ENCODE results near the gene EPS8L2.
"Not testable (repeated sequence)": the region's sequence is repeated elsewhere in the genome, so short reads cannot be mapped to it uniquely, and the experiment has no call there.

Gene EPS8L2

DNA sequence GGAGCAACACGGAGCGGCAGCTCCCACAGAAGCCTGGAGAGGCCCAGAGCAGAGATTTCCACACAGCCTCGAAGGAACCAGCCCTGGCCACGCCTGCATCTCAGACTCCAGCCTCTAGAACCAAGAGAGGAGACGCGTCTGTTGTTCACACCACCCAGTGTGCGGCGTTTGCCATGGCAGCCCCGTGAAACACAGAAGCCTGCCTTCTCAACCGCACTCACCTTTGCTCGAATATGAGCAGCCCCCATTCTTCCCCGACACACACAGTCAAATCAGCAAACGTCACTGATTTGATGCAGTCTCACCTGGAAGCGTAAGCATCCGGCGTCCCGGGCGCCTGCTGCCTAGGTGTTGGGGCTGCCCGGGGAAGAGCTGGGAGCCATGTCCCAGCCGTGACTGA, 27.0 kb downstream of the EPS8L2 start:
- no peak overlapping the region for H3K27ac ChIP-seq
- DNase-seq (ENCODE audit: low spot score) = no peak
- TF ChIP-seq, protein P1, sequence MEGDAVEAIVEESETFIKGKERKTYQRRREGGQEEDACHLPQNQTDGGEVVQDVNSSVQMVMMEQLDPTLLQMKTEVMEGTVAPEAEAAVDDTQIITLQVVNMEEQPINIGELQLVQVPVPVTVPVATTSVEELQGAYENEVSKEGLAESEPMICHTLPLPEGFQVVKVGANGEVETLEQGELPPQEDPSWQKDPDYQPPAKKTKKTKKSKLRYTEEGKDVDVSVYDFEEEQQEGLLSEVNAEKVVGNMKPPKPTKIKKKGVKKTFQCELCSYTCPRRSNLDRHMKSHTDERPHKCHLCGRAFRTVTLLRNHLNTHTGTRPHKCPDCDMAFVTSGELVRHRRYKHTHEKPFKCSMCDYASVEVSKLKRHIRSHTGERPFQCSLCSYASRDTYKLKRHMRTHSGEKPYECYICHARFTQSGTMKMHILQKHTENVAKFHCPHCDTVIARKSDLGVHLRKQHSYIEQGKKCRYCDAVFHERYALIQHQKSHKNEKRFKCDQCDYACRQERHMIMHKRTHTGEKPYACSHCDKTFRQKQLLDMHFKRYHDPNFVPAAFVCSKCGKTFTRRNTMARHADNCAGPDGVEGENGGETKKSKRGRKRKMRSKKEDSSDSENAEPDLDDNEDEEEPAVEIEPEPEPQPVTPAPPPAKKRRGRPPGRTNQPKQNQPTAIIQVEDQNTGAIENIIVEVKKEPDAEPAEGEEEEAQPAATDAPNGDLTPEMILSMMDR (IDR thresholded peaks at IDR 0.05) = no peak
- no peak overlapping the region for H3K4me3 ChIP-seq

DNA sequence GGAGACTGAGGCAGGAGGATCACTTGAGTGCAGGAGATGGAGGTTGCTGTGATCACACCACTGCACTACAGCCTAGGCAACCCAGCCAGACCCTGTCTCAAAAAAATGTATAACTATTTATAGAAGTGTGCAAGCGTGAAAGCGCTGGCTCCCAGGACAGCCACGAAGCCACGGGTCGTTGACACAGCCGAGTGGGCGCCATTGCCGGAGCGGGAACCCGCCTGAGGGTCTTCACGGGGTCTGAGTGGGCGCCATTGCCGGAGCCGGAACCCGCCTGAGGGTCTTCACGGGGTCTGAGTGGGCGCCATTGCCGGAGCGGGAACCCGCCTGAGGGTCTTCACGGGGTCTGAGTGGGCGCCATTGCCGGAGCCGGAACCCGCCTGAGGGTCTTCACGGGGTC, 28.5 kb downstream of the EPS8L2 start:
- not testable (repeated sequence) for H3K4me3 ChIP-seq; H3K27ac ChIP-seq; DNase-seq (ENCODE audit: low spot score)

DNA sequence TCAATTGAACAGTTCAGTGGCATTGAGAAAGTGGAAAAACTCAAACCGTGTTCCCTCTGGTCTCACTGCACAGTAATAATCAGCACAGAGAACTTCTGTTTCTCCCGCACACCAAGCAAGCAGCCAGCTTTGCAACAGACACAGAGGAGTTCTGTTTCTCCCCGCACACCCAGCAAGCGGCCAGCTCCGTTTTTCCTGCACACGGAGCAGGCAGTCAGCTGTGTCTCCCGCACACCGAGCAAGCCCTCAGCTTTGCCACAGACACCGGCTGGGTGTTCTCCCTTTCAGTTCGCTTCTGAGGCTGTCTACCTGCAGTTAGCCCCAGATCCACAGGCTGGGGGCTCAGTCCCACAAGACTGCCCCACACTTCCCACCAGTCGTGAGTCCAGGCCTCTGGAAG, 31.3 kb downstream of the EPS8L2 start:
- no peak overlapping the region for H3K27ac ChIP-seq
- no peak for DNase-seq (ENCODE audit: low spot score)
- TF ChIP-seq, protein P1 (IDR thresholded peaks at IDR 0.05) = no peak
- H3K4me3 ChIP-seq = no peak overlapping the region

DNA sequence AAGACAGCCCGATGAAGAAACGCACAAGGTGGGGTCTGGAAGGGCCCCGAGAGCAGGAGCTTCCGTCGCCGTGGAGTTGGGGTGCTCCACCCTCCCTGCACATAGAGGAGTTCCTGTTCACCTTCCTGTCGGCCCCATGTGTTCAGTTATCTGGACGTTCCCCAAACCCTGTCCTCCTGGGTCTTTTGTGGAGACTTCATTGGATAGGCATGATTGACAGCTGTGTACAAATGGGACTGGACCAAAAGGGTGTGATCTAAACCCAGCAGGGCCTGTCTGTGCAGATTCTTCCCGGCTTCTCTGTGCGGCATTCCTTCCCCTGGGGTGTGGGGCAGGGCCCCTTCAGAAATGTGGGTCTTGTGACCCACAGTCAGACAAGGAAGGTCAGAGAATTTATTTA, 31.9 kb downstream of the EPS8L2 start:
- not testable (repeated sequence) for H3K27ac ChIP-seq; DNase-seq (ENCODE audit: low spot score); H3K4me3 ChIP-seq

DNA sequence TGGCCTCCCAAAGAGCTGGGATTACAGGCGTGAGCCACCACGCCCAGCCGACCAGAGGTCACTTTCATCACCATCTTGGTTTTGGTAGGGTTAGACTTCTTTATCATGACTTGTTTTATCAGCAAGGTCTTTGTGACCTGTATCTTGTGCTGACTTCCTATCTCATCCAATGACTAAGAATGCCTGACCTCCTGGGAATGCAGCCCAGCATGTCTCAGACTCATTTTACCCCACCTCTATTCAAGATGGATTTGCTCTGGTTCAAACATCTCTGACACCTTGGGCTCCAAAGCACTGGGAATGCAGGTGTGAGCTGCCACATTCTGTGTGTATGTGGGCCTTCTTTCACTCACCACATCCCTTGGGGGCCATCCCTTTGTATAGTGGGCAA, 36.1 kb downstream of the EPS8L2 start:
- TF ChIP-seq, protein P1 (IDR thresholded peaks at IDR 0.05) = no peak
- Histone ChIP-seq H3K4me3 (no peak overlapping the region), H3K27ac (no peak overlapping the region)
- no peak for DNase-seq (ENCODE audit: low spot score)

DNA sequence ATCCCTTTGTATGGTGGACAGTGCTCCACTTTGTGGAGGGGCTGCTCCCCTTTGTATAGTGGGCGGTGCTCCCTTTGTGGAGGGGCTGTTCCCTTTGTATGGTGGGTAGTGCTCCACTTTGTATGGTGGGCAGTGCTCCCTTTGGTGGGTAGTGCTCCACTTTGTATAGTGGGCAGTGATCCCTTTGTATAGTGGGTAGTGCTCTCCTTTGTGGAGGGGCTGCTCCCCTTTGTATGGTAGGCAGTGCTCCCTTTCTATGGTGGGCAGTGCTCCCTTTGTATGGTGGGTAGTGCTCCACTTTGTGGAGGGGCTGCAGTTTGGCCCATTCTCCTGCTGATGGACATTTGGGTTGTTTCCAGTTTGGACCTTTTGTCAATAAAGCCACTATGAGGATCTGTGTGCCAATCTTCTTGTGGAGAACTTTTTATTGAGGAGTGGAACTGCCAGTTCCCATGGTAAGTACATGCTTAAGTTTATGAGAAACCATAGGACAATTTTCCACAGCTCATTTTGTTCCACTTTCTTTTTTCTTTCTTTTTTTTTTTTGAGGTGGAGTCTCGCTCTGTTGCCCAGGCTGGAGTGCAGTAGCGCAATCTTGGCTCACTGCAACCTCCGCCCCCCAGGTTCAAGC, 36.7 kb downstream of the EPS8L2 start:
- DNase-seq (ENCODE audit: low spot score) = no peak
- Histone ChIP-seq H3K4me3 (no peak overlapping the region), H3K27ac (no peak overlapping the region)
- TF ChIP-seq, protein P1 (IDR thresholded peaks at IDR 0.05) = no peak

DNA sequence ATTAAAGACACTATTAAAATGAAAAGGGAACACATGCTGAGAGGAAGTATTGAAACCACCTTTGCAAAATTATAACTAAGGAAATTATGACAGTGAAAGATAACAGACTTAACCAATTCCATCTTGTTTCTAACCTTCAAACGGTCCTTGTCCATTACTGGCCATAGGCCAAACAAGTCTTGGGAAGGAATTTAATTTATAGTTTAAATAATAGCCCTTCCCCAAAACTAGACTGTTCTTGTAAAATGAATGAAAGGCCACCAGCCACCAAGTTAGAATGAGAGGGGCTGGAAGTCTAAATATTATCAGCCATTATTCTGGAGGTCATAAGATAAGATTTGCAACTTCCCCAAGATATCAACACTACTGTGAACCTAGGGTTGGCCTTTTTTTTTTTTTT, 39.4 kb downstream of the EPS8L2 start:
- Histone ChIP-seq H3K27ac (no peak overlapping the region), H3K4me3 (no peak overlapping the region)
- DNase-seq (ENCODE audit: low spot score) = no peak
- TF ChIP-seq, protein P1 (IDR thresholded peaks at IDR 0.05) = no peak

DNA sequence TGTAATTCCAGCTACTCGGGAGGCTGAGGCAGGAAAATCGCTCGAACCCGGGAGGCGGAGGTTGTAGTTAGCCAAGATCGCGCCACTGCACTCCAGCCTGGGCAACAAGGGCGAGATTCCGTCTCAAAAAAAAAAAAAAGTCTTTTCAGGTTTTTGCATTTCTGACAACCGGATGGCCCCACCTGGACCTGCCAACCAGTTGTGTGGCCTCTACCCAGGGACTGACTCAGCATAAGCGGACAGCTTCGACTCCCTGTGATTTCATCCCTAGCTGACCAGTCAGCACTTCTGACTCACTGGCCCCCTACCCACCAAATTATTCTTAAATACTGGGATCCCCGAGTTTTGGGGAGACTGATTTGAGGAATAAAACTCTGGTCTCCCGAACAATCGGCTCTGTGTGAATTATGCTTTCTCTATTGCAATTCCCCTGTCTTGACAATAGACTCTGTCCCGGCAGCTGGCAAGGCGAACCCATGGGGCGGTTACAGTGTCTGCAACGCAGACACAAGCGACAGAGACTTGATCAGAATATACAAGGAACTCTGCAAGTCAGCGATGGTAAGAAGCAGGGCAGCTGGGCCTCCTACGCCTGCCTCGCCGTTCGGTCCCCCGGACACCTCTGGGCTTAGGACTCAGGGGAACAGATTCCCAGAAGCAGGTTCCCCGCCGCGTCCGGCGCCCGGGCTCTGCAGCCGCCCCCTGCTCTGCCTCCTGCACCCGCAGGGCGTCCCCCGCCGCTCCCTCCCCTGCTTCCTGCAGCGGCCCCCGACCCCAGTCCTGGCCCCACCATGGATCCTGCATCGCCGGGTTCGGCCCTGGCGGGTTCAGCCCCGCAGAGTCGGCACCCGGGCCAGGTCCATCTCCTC, 40.5 kb downstream of the EPS8L2 start:
- Histone ChIP-seq H3K4me3 (peak overlapping the region; percentile 97), H3K27ac (peak overlapping the region; percentile 64 to 94)
- TF ChIP-seq, protein P1 (IDR thresholded peaks at IDR 0.05) = no peak
- peak; percentile 80 for DNase-seq (ENCODE audit: low spot score)
